ENCODE data around the gene GLI3.

GLI3 gene

GRCh38 chr7:41912851-41913567, 324.0 kb downstream of the GLI3 start:
- no peak for DNase-seq

DNA sequence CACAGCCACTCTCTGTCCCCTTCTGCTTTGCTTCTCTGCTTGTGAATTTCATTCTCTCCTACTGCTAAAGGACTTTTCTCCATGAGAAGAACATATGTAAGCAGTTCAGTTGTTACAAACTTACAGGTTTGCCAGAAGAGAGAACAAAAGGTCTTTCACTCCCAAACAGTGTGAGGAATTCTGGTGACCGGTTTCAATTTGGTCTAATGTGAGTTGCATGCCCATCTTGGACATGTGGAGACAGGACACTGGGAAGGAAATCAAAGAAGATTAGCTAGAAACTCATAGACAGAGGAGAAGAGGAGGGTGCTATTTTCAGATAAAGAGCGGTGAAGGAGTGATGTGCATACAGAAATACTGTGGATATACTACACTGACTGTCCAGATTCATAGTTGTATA, 324.6 kb downstream of the GLI3 start:
- no peak for DNase-seq

- DNase-seq, result no peak
Measured at GRCh38 chr7:41911792-41912191, 325.2 kb downstream of the GLI3 start.

Measured in NCI-H446 treated with DMSO at 0.1 percent for 48 hours (cell line).